Natural killer cell (primary cell): ENCODE results near the gene NDST3. TPM values are rescaled to one million over a fixed set of nuclear protein-coding genes. Genes with fewer than 3 reads are reported as not detected.

Experiments used
- ATAC-seq, 3 donors: fragments of 150-1000 bp in 2 of 3; fragments of 200-7000 bp in 1 of 3; cut with Tn5 transposase; 1 replicate in 1 of 3; 2 replicates in 2 of 3; pipeline ENCODE4 v1.10.0; 2021; ENCODE audit warnings: mild to moderate bottlenecking in 2 of 3, moderate library complexity in 2 of 3
- DNase-seq, 2 donors: peaks; one replicate each; pipeline versions ENCODE4 v3.0.0 to v3.0.0-alpha.2; 2013 to 2021; ENCODE audit warnings: mixed read lengths in 1 of 2
- H3K27ac ChIP-seq: one replicate; pipeline ENCODE4 v1.5.1; 2013; ENCODE audit warnings: mild to moderate bottlenecking, low read length
- H3K27me3 ChIP-seq: one replicate; pipeline ENCODE4 v1.6.1; 2013; ENCODE audit warnings: low read length; ENCODE audit not compliant: control insufficient read depth, insufficient read depth
- H3K36me3 ChIP-seq: one replicate; pipeline ENCODE4 v1.6.1; 2013; ENCODE audit warnings: low read length; ENCODE audit not compliant: control insufficient read depth, insufficient read depth
- H3K4me1 ChIP-seq: one replicate; pipeline ENCODE4 v1.6.1; 2013; ENCODE audit warnings: low read length; ENCODE audit not compliant: control insufficient read depth, insufficient read depth
- H3K4me3 ChIP-seq: one replicate; pipeline ENCODE4 v1.5.1; 2013; ENCODE audit warnings: low read length
- H3K9me3 ChIP-seq: one replicate; pipeline ENCODE4 v1.6.1; 2013; ENCODE audit warnings: low read length; ENCODE audit not compliant: control insufficient read depth, insufficient read depth
- H3K27ac Mint-ChIP-seq, 2 donors: one replicate each; pipeline ENCODE4 v1.8.0; 2022; ENCODE audit warnings: mild to moderate bottlenecking in 2 of 2, mixed read lengths in 2 of 2, moderate library complexity in 1 of 2
- H3K27me3 Mint-ChIP-seq, 2 donors: one replicate each; pipeline ENCODE4 v1.8.0; 2022; ENCODE audit warnings: low read depth in 2 of 2, mixed read lengths in 2 of 2
- H3K36me3 Mint-ChIP-seq: one replicate; pipeline ENCODE4 v1.8.0; 2022; ENCODE audit warnings: mixed read lengths
- H3K4me1 Mint-ChIP-seq, 2 donors: one replicate each; pipeline ENCODE4 v1.8.0; 2022; ENCODE audit warnings: mixed read lengths in 2 of 2
- H3K4me3 Mint-ChIP-seq: one replicate; pipeline ENCODE4 v1.8.0; 2022; ENCODE audit warnings: mild to moderate bottlenecking, moderate library complexity, mixed read lengths
- H3K9me3 Mint-ChIP-seq, 2 donors: one replicate each; pipeline ENCODE4 v1.8.0; 2022; ENCODE audit warnings: mixed read lengths in 2 of 2
- WGBS: methylation state at CpG from one replicate; pipeline ENCODE4 v1.1.7; 2013; ENCODE audit warnings: missing lambda C conversion rate; ENCODE audit not compliant: insufficient coverage; 5-methylcytosine and 5-hydroxymethylcytosine counted together
- intact Hi-C: fragments of 100-400 bp; cut with micrococcal nuclease; formaldehyde crosslinking; loops from one replicate; pipeline ENCODE4 v1.14.2; 2022
- total RNA-seq, 4 donors: library from RNA; stranded (reverse); fragments of 120-200 nt in 1 of 4; gene quantifications; one replicate each; pipeline versions ENCODE4 v1.2.3 to v1.2.4, GENCODE V29; 2013 to 2022
- TF ChIP-seq, protein P1 (sequence below): fragments of 200-600 bp; IDR thresholded peaks from one replicate; pipeline ENCODE4 v1.8.0; 2022; ENCODE audit warnings: antibody characterized with exemption

NDST3 gene
- total RNA-seq, 3 donors from 2014 or later (not counting 1 experiment from before 2014, with no cell fraction given), result not detected

DNA sequence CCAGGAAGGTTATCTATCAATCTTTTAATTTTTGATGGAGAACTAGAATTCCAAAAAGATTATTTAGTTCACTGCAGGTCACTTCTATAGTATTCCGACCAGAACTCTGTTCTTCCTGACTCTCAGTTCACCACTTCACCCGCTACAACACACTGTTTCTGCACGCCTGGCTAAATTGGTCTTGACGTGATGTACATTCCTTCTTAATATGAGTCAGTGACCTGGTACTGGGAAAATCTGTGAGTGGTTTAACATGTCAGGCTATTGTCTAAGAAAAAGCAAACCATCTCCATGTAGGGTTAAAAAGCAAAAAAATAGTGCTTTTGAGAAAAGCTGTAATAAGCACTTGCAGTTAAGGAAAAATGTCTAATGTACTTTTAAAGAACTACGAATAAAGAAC, 120.4 kb downstream of the NDST3 start:
- H3K4me1 ChIP-seq, result no peaks in the 10 kb centered on the region
- no peaks in the 10 kb centered on the region for H3K9me3 ChIP-seq
- no peaks in the 10 kb centered on the region for H3K36me3 Mint-ChIP-seq
- intact Hi-C loops, result no loop called here
- H3K9me3 Mint-ChIP-seq, result peaks cover 2 to 4% of the 10 kb centered on the region in 2 donors
- H3K27ac ChIP-seq, result no peak overlapping the region
- H3K4me1 Mint-ChIP-seq, result no peaks in the 10 kb centered on the region
- no peaks in the 10 kb centered on the region for H3K36me3 ChIP-seq
- DNase-seq (no peak), ATAC-seq (no peak)
- no peaks in the 10 kb centered on the region for H3K27me3 ChIP-seq
- H3K27me3 Mint-ChIP-seq, result no peaks in the 10 kb centered on the region
- no peak overlapping the region for H3K4me3 ChIP-seq
- 88% methylated on average over 4 of the region's 5 CpGs for WGBS
- no peak overlapping the region for H3K4me3 Mint-ChIP-seq
- TF ChIP-seq, protein P1, sequence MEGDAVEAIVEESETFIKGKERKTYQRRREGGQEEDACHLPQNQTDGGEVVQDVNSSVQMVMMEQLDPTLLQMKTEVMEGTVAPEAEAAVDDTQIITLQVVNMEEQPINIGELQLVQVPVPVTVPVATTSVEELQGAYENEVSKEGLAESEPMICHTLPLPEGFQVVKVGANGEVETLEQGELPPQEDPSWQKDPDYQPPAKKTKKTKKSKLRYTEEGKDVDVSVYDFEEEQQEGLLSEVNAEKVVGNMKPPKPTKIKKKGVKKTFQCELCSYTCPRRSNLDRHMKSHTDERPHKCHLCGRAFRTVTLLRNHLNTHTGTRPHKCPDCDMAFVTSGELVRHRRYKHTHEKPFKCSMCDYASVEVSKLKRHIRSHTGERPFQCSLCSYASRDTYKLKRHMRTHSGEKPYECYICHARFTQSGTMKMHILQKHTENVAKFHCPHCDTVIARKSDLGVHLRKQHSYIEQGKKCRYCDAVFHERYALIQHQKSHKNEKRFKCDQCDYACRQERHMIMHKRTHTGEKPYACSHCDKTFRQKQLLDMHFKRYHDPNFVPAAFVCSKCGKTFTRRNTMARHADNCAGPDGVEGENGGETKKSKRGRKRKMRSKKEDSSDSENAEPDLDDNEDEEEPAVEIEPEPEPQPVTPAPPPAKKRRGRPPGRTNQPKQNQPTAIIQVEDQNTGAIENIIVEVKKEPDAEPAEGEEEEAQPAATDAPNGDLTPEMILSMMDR, result no peak
- H3K27ac Mint-ChIP-seq, result no peak overlapping the region

DNA sequence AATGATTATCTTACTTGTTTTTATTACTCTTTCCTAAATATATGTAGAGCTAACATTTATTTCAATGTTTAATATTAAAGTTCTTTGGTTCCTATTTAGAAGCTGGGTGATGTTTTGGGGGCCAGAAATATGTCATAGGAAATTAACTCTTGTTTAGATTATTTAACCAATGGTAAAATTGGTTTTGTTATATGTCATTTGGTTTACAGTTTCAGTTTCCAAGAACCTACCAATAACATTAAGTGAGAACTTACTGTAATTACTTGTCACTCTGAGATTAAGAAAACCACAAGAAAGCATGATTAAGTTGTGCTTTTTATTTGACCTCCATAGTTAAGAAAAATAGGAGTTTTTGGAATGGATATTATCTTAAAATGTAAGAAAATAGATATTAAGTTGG, 121.2 kb downstream of the NDST3 start:
- no peak overlapping the region for H3K27ac Mint-ChIP-seq
- TF ChIP-seq, protein P1, result no peak

DNA sequence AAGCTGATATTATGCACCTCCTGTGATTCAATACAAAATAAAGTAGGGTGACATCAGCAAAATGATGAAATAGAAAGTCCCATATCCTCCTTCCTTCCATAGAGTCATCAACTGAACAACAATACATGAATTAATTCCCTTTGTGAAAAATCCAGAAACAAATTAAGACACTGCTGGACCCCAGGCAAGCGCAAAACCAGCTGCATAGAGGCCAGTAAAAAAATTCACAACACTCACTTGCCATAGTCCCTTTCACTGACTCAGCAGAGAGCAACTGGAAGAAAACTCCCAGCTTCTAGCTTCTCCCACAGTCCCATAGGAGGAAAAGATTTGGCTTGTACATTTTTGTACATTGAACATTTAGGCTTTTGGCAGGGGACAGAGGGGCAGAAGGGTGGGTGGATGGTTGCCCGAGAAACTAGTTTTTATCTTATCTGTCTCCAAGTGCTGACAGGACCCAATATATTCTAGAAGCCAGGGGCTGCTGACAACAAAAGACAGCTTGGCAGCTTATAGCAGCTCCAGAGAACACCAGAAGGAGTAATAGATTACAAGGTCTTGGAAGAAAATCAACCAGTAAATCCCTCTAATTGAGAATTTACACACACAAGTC, 124.6 kb downstream of the NDST3 start:
- no peaks in the 10 kb centered on the region for H3K36me3 Mint-ChIP-seq
- no peaks in the 10 kb centered on the region for H3K36me3 ChIP-seq
- H3K4me1 ChIP-seq, result no peaks in the 10 kb centered on the region
- H3K4me3 Mint-ChIP-seq, result no peak overlapping the region
- no peak overlapping the region for H3K27ac ChIP-seq
- TF ChIP-seq, protein P1, result no peak
- H3K9me3 Mint-ChIP-seq, result peaks cover 6 to 8% of the 10 kb centered on the region in 2 donors
- DNase-seq (no peak), ATAC-seq (no peak)
- no peaks in the 10 kb centered on the region for H3K9me3 ChIP-seq
- no peaks in the 10 kb centered on the region for H3K27me3 ChIP-seq
- H3K27ac Mint-ChIP-seq, result no peak overlapping the region
- no peaks in the 10 kb centered on the region for H3K4me1 Mint-ChIP-seq
- intact Hi-C loops, result no loop called here
- 94% methylated on average over 2 of the region's 2 CpGs for WGBS
- no peaks in the 10 kb centered on the region for H3K27me3 Mint-ChIP-seq
- H3K4me3 ChIP-seq, result no peak overlapping the region

More for the DNA sequence above, 121.2 kb downstream of the NDST3 start:
- intact Hi-C loops, result no loop called here
- Mint-ChIP-seq H3K4me3 (no peak overlapping the region), H3K9me3 (peaks cover 6 to 8% of the 10 kb centered on the region in 2 donors), H3K4me1 (no peaks in the 10 kb centered on the region), H3K36me3 (no peaks in the 10 kb centered on the region), H3K27me3 (no peaks in the 10 kb centered on the region)
- Histone ChIP-seq H3K4me3 (no peak overlapping the region), H3K9me3 (no peaks in the 10 kb centered on the region), H3K27ac (no peak overlapping the region), H3K4me1 (no peaks in the 10 kb centered on the region), H3K36me3 (no peaks in the 10 kb centered on the region), H3K27me3 (no peaks in the 10 kb centered on the region)
- ATAC-seq (no peak), DNase-seq (no peak)

DNA sequence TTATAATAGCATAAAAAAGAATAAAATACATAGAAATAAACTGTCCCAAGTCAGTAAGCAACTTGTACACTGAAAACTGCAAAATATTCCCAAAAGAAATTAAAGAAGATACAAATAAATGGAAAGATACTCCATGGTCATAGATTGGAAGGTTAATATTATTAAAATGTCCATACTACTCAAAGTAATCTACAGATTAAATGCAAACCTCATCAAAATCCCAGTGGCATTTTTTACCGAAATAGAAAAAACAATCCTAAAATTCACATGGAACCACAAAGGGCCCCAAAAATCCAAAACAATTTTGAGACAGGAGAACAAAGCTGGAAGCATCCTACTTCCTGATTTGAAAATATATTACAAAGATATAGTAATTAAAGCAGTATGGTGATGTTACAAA, 133.0 kb downstream of the NDST3 start:
- ATAC-seq (no peak), DNase-seq (no peak)
- H3K36me3 ChIP-seq, result no peaks in the 10 kb centered on the region
- H3K27me3 ChIP-seq, result no peaks in the 10 kb centered on the region
- no peaks in the 10 kb centered on the region for H3K9me3 ChIP-seq
- no peaks in the 10 kb centered on the region for H3K4me1 ChIP-seq
- Mint-ChIP-seq H3K27ac (no peak overlapping the region), H3K27me3 (no peaks in the 10 kb centered on the region), H3K4me1 (no peaks in the 10 kb centered on the region), H3K9me3 (peaks cover 9 to 13% of the 10 kb centered on the region in 2 donors), H3K36me3 (no peaks in the 10 kb centered on the region), H3K4me3 (no peak overlapping the region)
- intact Hi-C loops, result no loop called here
- WGBS, result 100% methylated on average over 1 of the region's 1 CpG
- H3K4me3 ChIP-seq, result no peak overlapping the region
- H3K27ac ChIP-seq, result no peak overlapping the region
- TF ChIP-seq, protein P1, result no peak
